UCSD-AML1 (cell line): Measurements from ENCODE around the gene ZNF410.
"Not testable (repeated sequence)": the region's sequence is repeated elsewhere in the genome, so short reads cannot be mapped to it uniquely, and the experiment has no call there.

Experiments
- DNase-seq: peaks from one replicate; lab custom pipeline; 2025; ENCODE audit not compliant: unreplicated experiment; lab: John Stamatoyannopoulos, UW

Gene ZNF410

GRCh38 chr14:73884438-73885190, 2.0 kb upstream of the ZNF410 start:
- DNase-seq: no peak

GRCh38 chr14:73887318-73887616, 608 bp downstream of the ZNF410 start:
- no peak for DNase-seq

GRCh38 chr14:73887694-73888459, 1.2 kb downstream of the ZNF410 start:
- DNase-seq: no peak

GRCh38 chr14:73888460-73888725, 1.7 kb downstream of the ZNF410 start:
- no peak for DNase-seq

GRCh38 chr14:73888971-73889370, 2.3 kb downstream of the ZNF410 start:
- no peak for DNase-seq

GRCh38 chr14:73889376-73889775, 2.7 kb downstream of the ZNF410 start:
- no peak for DNase-seq

- DNase-seq: not testable (repeated sequence)
Measured at GRCh38 chr14:73894180-73894687, 7.6 kb downstream of the ZNF410 start.

- DNase-seq: no peak
Measured at GRCh38 chr14:73895939-73896338, 9.3 kb downstream of the ZNF410 start.

- no peak for DNase-seq
Measured at GRCh38 chr14:73896521-73896920, 9.9 kb downstream of the ZNF410 start.

GRCh38 chr14:73903028-73903427, 16.4 kb downstream of the ZNF410 start:
- DNase-seq: no peak

GRCh38 chr14:73909681-73910080, 23.0 kb downstream of the ZNF410 start:
- DNase-seq: no peak

GRCh38 chr14:73913256-73913655, 26.6 kb downstream of the ZNF410 start:
- no peak for DNase-seq

- DNase-seq: no peak
Measured at GRCh38 chr14:73916324-73916723, 29.7 kb downstream of the ZNF410 start.

- DNase-seq: not testable (repeated sequence)
Measured at GRCh38 chr14:73919457-73919856, 32.8 kb downstream of the ZNF410 start.

GRCh38 chr14:73924337-73924736, 37.7 kb downstream of the ZNF410 start:
- DNase-seq: no peak

GRCh38 chr14:73935666-73936065, 49.0 kb downstream of the ZNF410 start:
- no peak for DNase-seq

- DNase-seq: no peak
Measured at GRCh38 chr14:73936548-73936947, 49.9 kb downstream of the ZNF410 start.

GRCh38 chr14:73937012-73937411, 50.4 kb downstream of the ZNF410 start:
- DNase-seq: no peak

- DNase-seq: no peak
Measured at GRCh38 chr14:73942180-73942579, 55.5 kb downstream of the ZNF410 start.

- DNase-seq: peak; percentile 38
Measured at GRCh38 chr14:73943083-73943482, 56.4 kb downstream of the ZNF410 start.

- peak; percentile 36 for DNase-seq
Measured at GRCh38 chr14:73944432-73945158, 57.9 kb downstream of the ZNF410 start.

- DNase-seq: no peak
Measured at GRCh38 chr14:73945159-73945670, 58.6 kb downstream of the ZNF410 start.
